ENCODE results near the gene UPB1. TPM values are rescaled to one million over a fixed set of nuclear protein-coding genes. Genes with fewer than 3 reads are reported as not detected.

UPB1 gene
- total and polyA plus RNA-seq, 9 of the 15 experiments (the other 6 are each of a cell fraction or from before 2014, with no cell fraction given): 0.06 to 0.11 TPM; not detected in 7

DNA sequence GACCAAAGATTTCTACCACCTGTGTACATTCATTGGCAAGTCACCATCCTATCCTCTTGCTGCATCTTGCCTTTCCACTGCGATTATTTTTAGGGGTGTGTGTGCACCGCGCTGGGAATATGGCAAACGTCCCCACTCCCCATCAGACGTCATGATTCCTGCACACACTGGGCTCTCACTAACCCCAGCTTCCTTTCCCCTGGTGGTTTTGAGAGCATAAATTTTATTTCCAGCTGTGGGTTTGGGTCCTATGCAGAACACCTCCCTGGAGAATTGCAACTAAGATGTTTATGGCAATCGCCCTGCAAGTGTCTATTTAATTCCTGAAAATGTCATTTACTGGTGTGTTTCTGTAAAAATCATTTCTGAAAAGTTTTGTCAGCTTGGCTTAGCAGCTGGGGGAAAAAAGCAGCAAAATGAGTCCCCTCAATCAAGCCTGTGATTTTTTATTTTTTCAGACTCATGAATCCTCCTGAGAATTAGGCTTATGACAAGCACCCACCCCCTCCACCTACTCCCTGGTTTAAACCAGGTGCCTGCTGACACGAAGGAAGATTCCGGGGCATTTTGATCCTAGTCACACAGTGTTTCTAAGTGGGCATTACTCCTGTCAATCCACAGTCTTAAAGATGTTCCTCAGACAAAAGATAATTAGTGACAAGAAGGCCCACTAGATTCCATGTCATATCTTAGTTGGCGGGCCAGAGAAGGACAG lies 23.8 kb downstream of the UPB1 start:
- H3K4me1 ChIP-seq (replicated peaks in 1 of 2; ENCODE audit: control insufficient read depth in 2 of 2, insufficient read depth in 2 of 2, low read length in 2 of 2): peaks cover 4 to 5% of the 10 kb centered on the region in 2 experiments; a peak in 4 of 5 replicates
- BruUV-seq (replicated peaks): no TSS peak
- H3K9me1 ChIP-seq (ENCODE audit: control insufficient read depth, insufficient read depth, low read length): no peaks in the 10 kb centered on the region
- H3K27ac ChIP-seq (ENCODE audit: extremely low read depth, low read depth, low read length): no peak overlapping the region
- TF ChIP-seq ETS2 (tag; IDR thresholded peaks at IDR 0.05; ENCODE audit: borderline replicate concordance, poor library complexity, severe bottlenecking) (no peak), IFI16 (CRISPR knock-in tag; IDR thresholded peaks at IDR 0.05) (no peak), SREBF2 (CRISPR knock-in tag; IDR thresholded peaks at IDR 0.05) (no peak), ZNF217 (CRISPR knock-in tag; IDR thresholded peaks at IDR 0.05) (no peak), MYNN (IDR thresholded peaks at IDR 0.05) (no peak), MYNN (CRISPR knock-in tag; IDR thresholded peaks at IDR 0.05) (no peak)
- in situ Hi-C loops (cut with MboI) (loop anchor here (25.0 kb wide), 1 partner anchor 557 kb away; the partner anchor contains the start of genes DDT, DDTL and GSTT2B), intact Hi-C loops (cut with micrococcal nuclease) (no loop called here)
- H4K20me1 ChIP-seq (replicated peaks; ENCODE audit: control insufficient read depth, insufficient read depth, low read length): 0 out of 2 replicates have a peak, but pooled peaks cover 3% of the 10 kb centered on the region
- FAIRE-seq (no peak), DNase-seq (ENCODE audit: extremely low read depth in 1 of 4, low spot score in 3 of 4) (no peak), ATAC-seq (no peak)
- ChIA-PET CTCF (ENCODE audit: low intra/inter-chr PET ratio) (no interaction called here), POLR2A (no interaction called here)
- no peaks in the 10 kb centered on the region for H3K27me3 ChIP-seq (ENCODE audit: control insufficient read depth in 2 of 2, insufficient read depth in 2 of 2, low read length in 2 of 2)
- H3K4me2 ChIP-seq (ENCODE audit: insufficient read depth, low read length): no peak overlapping the region
- no peaks in the 10 kb centered on the region for H3K9me3 ChIP-seq (replicated peaks; ENCODE audit: control insufficient read depth, insufficient read depth, low read depth, low read length)
- H2AFZ ChIP-seq (ENCODE audit: low read depth, low read length): no peak overlapping the region
- H3K4me3 ChIP-seq: no peak overlapping the region
- WGBS (ENCODE audit: insufficient coverage, low coverage, missing lambda C conversion rate): 27% methylated on average over 8 of the region's 9 CpGs
- H3K36me3 ChIP-seq (ENCODE audit: control insufficient read depth, insufficient read depth, low read length): no peaks in the 10 kb centered on the region
- no peak overlapping the region for H3K9ac ChIP-seq (ENCODE audit: insufficient read depth in 1 of 2, low read depth in 2 of 2, low read length in 2 of 2)
- H3K79me2 ChIP-seq (ENCODE audit: control insufficient read depth, insufficient read depth, low read length): no peaks in the 10 kb centered on the region

Data from K562 (cell line).